ENCODE measurements around the gene RENBP. TPM values are rescaled to one million over a fixed set of nuclear protein-coding genes. Genes with fewer than 3 reads are reported as not detected.
A peak's percentile ranks its signal among the peaks of the same experiment; 100 is the strongest.

Gene RENBP
- total RNA-seq, 2 donors from 2014 or later: 6.2 to 10.6 TPM

- Histone ChIP-seq H3K27me3 (no peaks in the 10 kb centered on the region), H3K9me3 (no peaks in the 10 kb centered on the region), H3K36me3 (peaks cover 2% of the 10 kb centered on the region), H3K27ac (no peak overlapping the region), H3K4me1 (peaks cover 0 to 15% of the 10 kb centered on the region in 2 donors), H3K4me3 (no peak overlapping the region)
- no peak for TF ChIP-seq CTCF (IDR thresholded peaks at IDR 0.05)
- no peak for DNase-seq (ENCODE audit: low spot score)
These were observed 7.4 kb downstream of the RENBP start for GRCh38 chrX:153937056-153937455.

GRCh38 chrX:153935326-153935851 lies 9.1 kb downstream of the RENBP start:
- DNase-seq (ENCODE audit: low spot score): no peak
- Histone ChIP-seq H3K4me1 (peaks cover 0 to 15% of the 10 kb centered on the region in 2 donors), H3K36me3 (peaks cover 18% of the 10 kb centered on the region), H3K27ac (peak overlapping the region in 1 of 2 donors; percentile 43), H3K27me3 (no peaks in the 10 kb centered on the region), H3K9me3 (no peaks in the 10 kb centered on the region), H3K4me3 (peak overlapping the region; percentile 45 to 65)
- TF ChIP-seq CTCF (IDR thresholded peaks at IDR 0.05): no peak

- peak within 1 kb of the TSS; percentile 43 to 58 for H3K27ac ChIP-seq
- H3K4me1 ChIP-seq: peaks cover 0 to 15% of the 10 kb centered on the region in 2 donors
- H3K36me3 ChIP-seq: peaks cover 23% of the 10 kb centered on the region
- no peaks in the 10 kb centered on the region for H3K9me3 ChIP-seq
- peak within 1 kb of the TSS; percentile 65 for H3K4me3 ChIP-seq
- TF ChIP-seq CTCF (IDR thresholded peaks at IDR 0.05): no peak
- no peaks in the 10 kb centered on the region for H3K27me3 ChIP-seq
- no peak for DNase-seq (ENCODE audit: low spot score)
These were observed 9.6 kb downstream of the RENBP start, which contains the start of gene NAA10 for GRCh38 chrX:153934762-153935325. Gene NAA10, minus strand, starts transcription at chrX:153935037. Its CDS starts 133 bp downstream, at chrX:153934904.

- Histone ChIP-seq H3K4me1 (peaks cover 0 to 18% of the 10 kb centered on the region in 2 donors), H3K27me3 (no peaks in the 10 kb centered on the region), H3K9me3 (no peaks in the 10 kb centered on the region), H3K36me3 (peaks cover 26% of the 10 kb centered on the region), H3K27ac (peak overlapping the region; percentile 26 to 58), H3K4me3 (peak overlapping the region; percentile 65)
- DNase-seq (ENCODE audit: low spot score): no peak
- TF ChIP-seq CTCF (IDR thresholded peaks at IDR 0.05): no peak
These were observed 10.2 kb downstream of the RENBP start for GRCh38 chrX:153934148-153934761.

- DNase-seq (ENCODE audit: low spot score): no peak
- peaks cover 26% of the 10 kb centered on the region for H3K36me3 ChIP-seq
- no peak overlapping the region for H3K27ac ChIP-seq
- H3K27me3 ChIP-seq: no peaks in the 10 kb centered on the region
- no peak for TF ChIP-seq CTCF (IDR thresholded peaks at IDR 0.05)
- peaks cover 0 to 23% of the 10 kb centered on the region in 2 donors for H3K4me1 ChIP-seq
- H3K9me3 ChIP-seq: no peaks in the 10 kb centered on the region
- H3K4me3 ChIP-seq: peak overlapping the region; percentile 65
These were observed 10.7 kb downstream of the RENBP start for GRCh38 chrX:153933748-153934147.
